Subcutaneous abdominal adipose tissue (tissue), 5 donors: ENCODE measurements around the gene ELMOD3.
A peak's percentile ranks its signal among the peaks of the same experiment; 100 is the strongest.

Experiments used
- H3K27ac ChIP-seq: one replicate; pipeline ENCODE4 v1.7.0; 2013; ENCODE audit warnings: low read depth, mild to moderate bottlenecking, inconsistent platforms, low read length, moderate library complexity
- H3K27me3 ChIP-seq, 5 donors: one replicate each; pipeline ENCODE4 v1.7.0; 2013; ENCODE audit warnings: low read length in 5 of 5, inconsistent platforms in 1 of 5; ENCODE audit not compliant: control insufficient read depth in 5 of 5, insufficient read depth in 4 of 5
- H3K36me3 ChIP-seq, 5 donors: one replicate each; pipeline ENCODE4 v1.7.0; 2013; ENCODE audit warnings: low read length in 5 of 5; ENCODE audit not compliant: control insufficient read depth in 5 of 5, insufficient read depth in 5 of 5
- H3K4me1 ChIP-seq, 5 donors: one replicate each; pipeline ENCODE4 v1.7.0; 2013; ENCODE audit warnings: low read length in 5 of 5, mild to moderate bottlenecking in 3 of 5, moderate library complexity in 1 of 5; ENCODE audit not compliant: control insufficient read depth in 5 of 5, insufficient read depth in 5 of 5
- H3K4me3 ChIP-seq, 5 donors: one replicate each; pipeline ENCODE4 v1.7.0; 2013; ENCODE audit warnings: low read length in 5 of 5, low read depth in 1 of 5
- H3K9ac ChIP-seq, 5 donors: one replicate each; pipeline ENCODE4 v1.7.0; 2013; ENCODE audit warnings: low read length in 5 of 5, mild to moderate bottlenecking in 4 of 5, moderate library complexity in 3 of 5
- H3K9me3 ChIP-seq, 5 donors: one replicate each; pipeline ENCODE4 v1.7.0; 2013; ENCODE audit warnings: low read length in 5 of 5; ENCODE audit not compliant: control insufficient read depth in 5 of 5
- donor health status: healthy.
- donor health status: healthy.
- donor health status: healthy.
- donor health status: healthy.
- donor health status: healthy.

ELMOD3 gene

GRCh38 chr2:85387754-85388153 is 33.2 kb downstream of the ELMOD3 start:
- H3K36me3 ChIP-seq, result peaks cover 16 to 89% (median 71%) of the 10 kb centered on the region in 5 donors

GRCh38 chr2:85388878-85389538 is 34.4 kb downstream of the ELMOD3 start:
- Histone ChIP-seq H3K9me3 (no peaks in the 10 kb centered on the region), H3K9ac (no peak overlapping the region), H3K27me3 (no peaks in the 10 kb centered on the region), H3K27ac (peak overlapping the region; percentile 41), H3K4me3 (no peak overlapping the region), H3K36me3 (peaks cover 16 to 85% (median 72%) of the 10 kb centered on the region in 5 donors), H3K4me1 (peaks cover 0 to 92% (median 54%) of the 10 kb centered on the region in 5 donors)

More at GRCh38 chr2:85387754-85388153, 33.2 kb downstream of the ELMOD3 start:
- Histone ChIP-seq H3K27me3 (no peaks in the 10 kb centered on the region), H3K4me3 (no peak overlapping the region), H3K4me1 (peaks cover 0 to 88% (median 55%) of the 10 kb centered on the region in 5 donors), H3K27ac (no peak overlapping the region), H3K9ac (no peak overlapping the region), H3K9me3 (no peaks in the 10 kb centered on the region)

- Histone ChIP-seq H3K27ac (peak overlapping the region; percentile 32), H3K4me3 (no peak overlapping the region), H3K36me3 (peaks cover 13 to 77% (median 62%) of the 10 kb centered on the region in 5 donors), H3K9me3 (no peaks in the 10 kb centered on the region), H3K4me1 (peaks cover 0 to 90% (median 55%) of the 10 kb centered on the region in 5 donors), H3K27me3 (no peaks in the 10 kb centered on the region), H3K9ac (peak overlapping the region in 1 of 5 donors; percentile 31)
These were observed 36.5 kb downstream of the ELMOD3 start for GRCh38 chr2:85390941-85391669.

- peaks cover under 1 to 56% (median 46%) of the 10 kb centered on the region in 5 donors for H3K36me3 ChIP-seq
These were observed 39.3 kb downstream of the ELMOD3 start for GRCh38 chr2:85393836-85394235.

GRCh38 chr2:85394261-85394681 is 39.7 kb downstream of the ELMOD3 start:
- Histone ChIP-seq H3K9me3 (no peaks in the 10 kb centered on the region), H3K27me3 (no peaks in the 10 kb centered on the region), H3K4me1 (peaks cover 0 to 82% (median 59%) of the 10 kb centered on the region in 5 donors), H3K36me3 (peaks cover 0 to 56% (median 46%) of the 10 kb centered on the region in 5 donors), H3K27ac (peak overlapping the region; percentile 37), H3K4me3 (no peak overlapping the region), H3K9ac (no peak overlapping the region)

More at GRCh38 chr2:85393836-85394235, 39.3 kb downstream of the ELMOD3 start:
- Histone ChIP-seq H3K27me3 (no peaks in the 10 kb centered on the region), H3K4me3 (no peak overlapping the region), H3K9me3 (no peaks in the 10 kb centered on the region), H3K27ac (peak overlapping the region; percentile 37), H3K4me1 (peaks cover 0 to 85% (median 63%) of the 10 kb centered on the region in 5 donors), H3K9ac (no peak overlapping the region)

GRCh38 chr2:85394976-85395375 is 40.4 kb downstream of the ELMOD3 start:
- no peak overlapping the region for H3K9ac ChIP-seq
- peak overlapping the region; percentile 37 for H3K27ac ChIP-seq
- H3K4me3 ChIP-seq, result no peak overlapping the region
- H3K36me3 ChIP-seq, result peaks cover 0 to 50% (median 40%) of the 10 kb centered on the region in 5 donors
- H3K4me1 ChIP-seq, result peaks cover 0 to 75% (median 54%) of the 10 kb centered on the region in 5 donors
- no peaks in the 10 kb centered on the region for H3K27me3 ChIP-seq
- no peaks in the 10 kb centered on the region for H3K9me3 ChIP-seq

- Histone ChIP-seq H3K27ac (peak overlapping the region; percentile 37), H3K9me3 (no peaks in the 10 kb centered on the region), H3K27me3 (no peaks in the 10 kb centered on the region), H3K36me3 (peaks cover 0 to 45% (median 31%) of the 10 kb centered on the region in 5 donors), H3K4me3 (no peak overlapping the region), H3K9ac (peak overlapping the region in 1 of 5 donors; percentile 42), H3K4me1 (peaks cover 0 to 68% (median 44%) of the 10 kb centered on the region in 5 donors)
These were observed 41.4 kb downstream of the ELMOD3 start for GRCh38 chr2:85395912-85396475.

GRCh38 chr2:85396531-85397470 is 42.2 kb downstream of the ELMOD3 start:
- Histone ChIP-seq H3K27me3 (no peaks in the 10 kb centered on the region), H3K27ac (peak overlapping the region; percentile 37), H3K36me3 (peaks cover 0 to 43% (median 23%) of the 10 kb centered on the region in 5 donors), H3K4me1 (peaks cover 0 to 68% (median 41%) of the 10 kb centered on the region in 5 donors), H3K4me3 (no peak overlapping the region), H3K9ac (peak overlapping the region in 2 of 5 donors; percentile 27 to 42), H3K9me3 (no peaks in the 10 kb centered on the region)

GRCh38 chr2:85397925-85398331 is 43.4 kb downstream of the ELMOD3 start:
- no peaks in the 10 kb centered on the region for H3K9me3 ChIP-seq
- H3K27ac ChIP-seq, result no peak overlapping the region
- no peak overlapping the region for H3K9ac ChIP-seq
- no peaks in the 10 kb centered on the region for H3K27me3 ChIP-seq
- H3K4me3 ChIP-seq, result no peak overlapping the region
- H3K36me3 ChIP-seq, result peaks cover 0 to 36% (median 18%) of the 10 kb centered on the region in 5 donors
- H3K4me1 ChIP-seq, result peaks cover 0 to 62% (median 35%) of the 10 kb centered on the region in 5 donors
